Ascending aorta (tissue), 2 donors: Measurements from ENCODE around the gene ATP10A. TPM values are rescaled to one million over a fixed set of nuclear protein-coding genes. Genes with fewer than 3 reads are reported as not detected.

ENCODE experiments used
- DNase-seq, 2 donors: peaks; one replicate each; pipeline ENCODE4 v3.0.0-alpha.2; 2019; ENCODE audit warnings: low spot score in 2 of 2
- H3K27ac ChIP-seq, 2 donors: fragments of 200-600 bp; sonication (generic); one replicate each; pipeline ENCODE4 v1.5.1; 2016 to 2017; ENCODE audit warnings: mild to moderate bottlenecking in 1 of 2
- H3K27me3 ChIP-seq: fragments of 200-600 bp; sonication (generic); one replicate; pipeline ENCODE4 v1.5.1; 2017
- H3K36me3 ChIP-seq, 2 donors: fragments of 200-600 bp; sonication (generic); one replicate each; pipeline ENCODE4 v1.5.1; 2016
- H3K4me1 ChIP-seq, 2 donors: fragments of 200-600 bp; sonication (generic); one replicate each; pipeline ENCODE4 v1.5.1; 2016 to 2017; ENCODE audit warnings: mild to moderate bottlenecking in 1 of 2
- H3K4me3 ChIP-seq, 2 donors: fragments of 200-600 bp; sonication (generic); one replicate each; pipeline ENCODE4 v1.5.1; 2016 to 2017; ENCODE audit warnings: mild to moderate bottlenecking in 1 of 2
- H3K9me3 ChIP-seq, 2 donors: fragments of 200-600 bp; sonication (generic); one replicate each; pipeline ENCODE4 v1.5.1; 2016
- intact Hi-C: fragments of 100-400 bp; cut with DNase I; formaldehyde crosslinking; loops from one replicate; pipeline ENCODE4 v1.15.1; 2023
- total RNA-seq: library from RNA; depleted of rRNA; stranded (reverse); fragments of >200 nt; gene quantifications from one replicate; pipeline ENCODE4 v1.1.0, GENCODE V29; 2016
- TF ChIP-seq, protein P1 (sequence below), 3 experiments: fragments of 200-600 bp in 2 of 3; fragments of 450-650 bp in 1 of 3; sonication (generic) in 2 of 3; IDR thresholded peaks; one replicate each; pipeline ENCODE4 v1.5.1; 2016 to 2019; ENCODE audit warnings: antibody characterized with exemption in 3 of 3, mild to moderate bottlenecking in 1 of 3, moderate library complexity in 1 of 3

Gene ATP10A
- total RNA-seq, 1 donor from 2014 or later: 26.7 TPM

DNA sequence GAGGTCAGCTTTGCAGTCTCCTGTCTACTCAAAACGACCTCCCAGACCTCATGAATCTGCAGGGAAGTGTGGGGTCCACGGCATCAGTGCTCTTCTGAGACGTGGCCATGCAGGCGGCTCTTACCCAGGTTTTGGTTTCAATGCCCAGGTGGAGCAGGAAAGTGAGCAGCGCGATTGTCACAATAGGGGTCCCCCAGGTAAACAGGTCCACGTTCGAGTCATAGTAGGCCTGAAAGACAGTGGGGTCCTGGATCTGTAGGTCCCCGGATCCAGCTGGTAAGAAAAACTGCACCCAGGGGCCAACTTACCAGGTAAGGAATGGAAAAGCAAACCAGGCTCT, 182.5 kb downstream of the ATP10A start:
- Histone ChIP-seq H3K4me1 (peaks cover 6 to 54% of the 10 kb centered on the region in 2 donors), H3K27me3 (no peaks in the 10 kb centered on the region), H3K36me3 (peaks cover 22 to 51% of the 10 kb centered on the region in 2 donors), H3K4me3 (no peak overlapping the region), H3K9me3 (no peaks in the 10 kb centered on the region), H3K27ac (no peak overlapping the region)
- TF ChIP-seq, protein P1, sequence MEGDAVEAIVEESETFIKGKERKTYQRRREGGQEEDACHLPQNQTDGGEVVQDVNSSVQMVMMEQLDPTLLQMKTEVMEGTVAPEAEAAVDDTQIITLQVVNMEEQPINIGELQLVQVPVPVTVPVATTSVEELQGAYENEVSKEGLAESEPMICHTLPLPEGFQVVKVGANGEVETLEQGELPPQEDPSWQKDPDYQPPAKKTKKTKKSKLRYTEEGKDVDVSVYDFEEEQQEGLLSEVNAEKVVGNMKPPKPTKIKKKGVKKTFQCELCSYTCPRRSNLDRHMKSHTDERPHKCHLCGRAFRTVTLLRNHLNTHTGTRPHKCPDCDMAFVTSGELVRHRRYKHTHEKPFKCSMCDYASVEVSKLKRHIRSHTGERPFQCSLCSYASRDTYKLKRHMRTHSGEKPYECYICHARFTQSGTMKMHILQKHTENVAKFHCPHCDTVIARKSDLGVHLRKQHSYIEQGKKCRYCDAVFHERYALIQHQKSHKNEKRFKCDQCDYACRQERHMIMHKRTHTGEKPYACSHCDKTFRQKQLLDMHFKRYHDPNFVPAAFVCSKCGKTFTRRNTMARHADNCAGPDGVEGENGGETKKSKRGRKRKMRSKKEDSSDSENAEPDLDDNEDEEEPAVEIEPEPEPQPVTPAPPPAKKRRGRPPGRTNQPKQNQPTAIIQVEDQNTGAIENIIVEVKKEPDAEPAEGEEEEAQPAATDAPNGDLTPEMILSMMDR (IDR thresholded peaks at IDR 0.05): no peak
- peak in 1 of 2 donors; percentile 49 for DNase-seq
- intact Hi-C loops: loop anchor here (5.0 kb wide), 1 partner anchor 113 kb away; no protein-coding TSS in a partner anchor

DNA sequence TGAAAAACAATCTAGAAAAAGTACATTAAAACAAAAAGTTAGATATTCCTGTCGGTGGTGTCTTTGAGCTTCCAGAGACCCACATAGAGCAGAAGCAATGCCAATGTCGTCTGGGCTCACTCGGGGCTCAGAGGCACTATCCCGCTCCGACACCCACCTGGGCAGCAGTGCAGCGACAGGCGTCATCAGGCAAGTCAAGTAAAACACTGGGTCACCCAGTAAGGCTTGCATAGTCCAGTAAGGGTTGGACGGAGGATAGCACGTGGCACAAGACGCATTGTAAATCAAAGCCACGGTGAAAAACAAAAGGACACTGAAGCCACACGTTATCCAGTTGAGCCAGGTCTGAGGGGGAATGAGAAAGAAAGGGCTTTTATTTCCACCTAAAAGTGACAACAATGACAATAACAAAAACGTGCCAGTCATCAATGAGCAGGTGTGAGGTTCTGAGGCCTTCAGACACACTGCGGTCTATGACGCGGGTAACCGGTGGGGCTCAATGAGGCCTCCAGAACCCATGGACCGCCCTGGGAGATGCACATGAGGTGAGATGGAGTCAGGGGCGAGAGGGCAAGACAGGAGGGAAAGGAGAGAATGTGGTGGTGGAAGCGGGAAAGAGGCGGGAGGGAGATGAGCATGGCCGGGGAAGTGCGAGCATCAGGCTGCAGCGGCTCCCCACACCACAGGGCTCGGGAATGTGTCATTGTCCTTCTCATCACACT, 183.0 kb downstream of the ATP10A start:
- peak overlapping the region; percentile 59 to 75 for H3K27ac ChIP-seq

GRCh38 chr15:25679492-25679891, 183.6 kb downstream of the ATP10A start:
- no peaks in the 10 kb centered on the region for H3K9me3 ChIP-seq
- H3K36me3 ChIP-seq: peaks cover 22 to 51% of the 10 kb centered on the region in 2 donors
- peaks cover 12 to 55% of the 10 kb centered on the region in 2 donors for H3K4me1 ChIP-seq
- H3K27ac ChIP-seq: peak overlapping the region; percentile 59 to 75
- peak in 1 of 2 donors; percentile 62 for DNase-seq
- H3K4me3 ChIP-seq: no peak overlapping the region
- TF ChIP-seq, protein P1 (IDR thresholded peaks at IDR 0.05): no peak
- intact Hi-C loops: loop anchor here (5.0 to 10.0 kb wide), 3 partner anchors 183 to 305 kb away; partner anchors contain the start of genes ATP10A and UBE3A
- no peaks in the 10 kb centered on the region for H3K27me3 ChIP-seq

More for the DNA sequence above, 183.0 kb downstream of the ATP10A start:
- peak in 1 of 2 donors; percentile 54 for DNase-seq
- intact Hi-C loops: loop anchor here (5.0 to 10.0 kb wide), 4 partner anchors 113 to 305 kb away; partner anchors contain the start of genes ATP10A and UBE3A
- TF ChIP-seq, protein P1 (IDR thresholded peaks at IDR 0.05): no peak
- H3K4me3 ChIP-seq: no peak overlapping the region
- H3K27me3 ChIP-seq: no peaks in the 10 kb centered on the region
- peaks cover 10 to 54% of the 10 kb centered on the region in 2 donors for H3K4me1 ChIP-seq
- no peaks in the 10 kb centered on the region for H3K9me3 ChIP-seq
- H3K36me3 ChIP-seq: peaks cover 22 to 51% of the 10 kb centered on the region in 2 donors

DNA sequence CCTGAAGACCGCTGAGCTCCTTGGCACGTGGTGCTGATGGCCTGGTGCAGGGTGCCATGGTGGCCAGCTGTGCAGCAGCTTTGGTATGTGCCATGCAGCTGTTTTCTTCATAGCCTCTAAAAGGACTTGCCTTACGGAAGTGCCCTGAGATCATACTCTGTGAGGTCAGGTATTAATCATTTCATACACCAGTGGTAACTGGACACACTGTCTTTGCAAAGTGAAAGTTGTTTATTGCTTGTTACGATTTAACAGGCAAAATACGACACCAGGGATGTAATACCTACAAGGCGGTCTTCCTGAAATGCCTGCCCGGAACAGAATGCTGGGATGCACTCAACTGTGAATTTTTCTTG, 184.6 kb downstream of the ATP10A start:
- H3K9me3 ChIP-seq: no peaks in the 10 kb centered on the region
- no peak overlapping the region for H3K4me3 ChIP-seq
- intact Hi-C loops: loop anchor here (5.0 to 10.0 kb wide), 3 partner anchors 184 to 304 kb away; partner anchors contain the start of genes ATP10A and UBE3A
- TF ChIP-seq, protein P1 (IDR thresholded peaks at IDR 0.05): no peak
- H3K36me3 ChIP-seq: peaks cover 22 to 45% of the 10 kb centered on the region in 2 donors
- DNase-seq: no peak
- H3K27me3 ChIP-seq: no peaks in the 10 kb centered on the region
- H3K27ac ChIP-seq: peak overlapping the region; percentile 59 to 75
- peaks cover 20 to 57% of the 10 kb centered on the region in 2 donors for H3K4me1 ChIP-seq

DNA sequence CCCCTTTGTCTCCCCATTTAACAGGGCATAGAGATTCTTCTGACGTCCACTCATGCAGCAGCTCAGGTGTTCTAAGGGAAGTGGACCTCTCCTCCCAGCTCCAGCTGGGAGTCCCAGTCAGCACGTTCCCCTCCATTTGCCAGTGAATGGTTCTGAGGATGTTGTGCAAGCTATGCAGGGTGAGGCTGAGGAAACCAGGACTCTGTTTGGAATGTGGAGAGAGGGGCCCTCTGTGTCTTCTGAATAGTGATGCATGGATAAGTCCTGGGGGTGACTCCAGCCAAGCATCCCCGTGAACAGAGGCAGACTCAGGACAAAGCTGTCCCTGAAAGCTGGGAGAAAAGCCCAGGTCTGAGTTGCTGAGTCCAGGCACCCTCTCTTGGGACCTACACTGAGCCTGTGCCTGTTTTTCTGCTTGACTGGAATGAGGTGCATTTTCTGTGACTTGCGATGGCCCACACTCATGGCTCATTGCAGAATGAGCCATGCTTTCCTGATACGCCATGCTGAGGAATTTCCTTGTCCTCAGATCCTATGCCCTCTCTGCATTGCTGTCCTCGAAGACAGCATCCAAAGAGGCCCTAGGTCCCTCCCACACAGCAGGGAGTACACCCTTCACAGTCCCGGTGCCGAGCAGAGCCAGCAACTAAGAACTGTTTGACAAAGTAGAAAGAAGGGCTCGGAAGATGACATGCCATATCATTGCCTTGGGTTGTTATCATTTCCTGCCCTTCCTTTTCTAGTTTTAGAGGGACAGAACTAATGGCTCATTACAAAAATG, 185.2 kb downstream of the ATP10A start:
- H3K4me1 ChIP-seq: peaks cover 21 to 55% of the 10 kb centered on the region in 2 donors
- no peaks in the 10 kb centered on the region for H3K27me3 ChIP-seq
- H3K4me3 ChIP-seq: no peak overlapping the region
- intact Hi-C loops: loop anchor here (5.0 to 10.0 kb wide), 3 partner anchors 184 to 303 kb away; partner anchors contain the start of genes ATP10A and UBE3A
- H3K36me3 ChIP-seq: peaks cover 22 to 39% of the 10 kb centered on the region in 2 donors
- no peak for DNase-seq
- H3K27ac ChIP-seq: peak overlapping the region; percentile 59 to 75
- no peaks in the 10 kb centered on the region for H3K9me3 ChIP-seq
- TF ChIP-seq, protein P1 (IDR thresholded peaks at IDR 0.05): no peak
